ENCODE data around the gene MAP2K5. TPM values are rescaled to one million over a fixed set of nuclear protein-coding genes. Genes with fewer than 3 reads are reported as not detected.

MAP2K5 gene
- total RNA-seq, 1 experiment from 2014 or later: 13.6 TPM

DNA sequence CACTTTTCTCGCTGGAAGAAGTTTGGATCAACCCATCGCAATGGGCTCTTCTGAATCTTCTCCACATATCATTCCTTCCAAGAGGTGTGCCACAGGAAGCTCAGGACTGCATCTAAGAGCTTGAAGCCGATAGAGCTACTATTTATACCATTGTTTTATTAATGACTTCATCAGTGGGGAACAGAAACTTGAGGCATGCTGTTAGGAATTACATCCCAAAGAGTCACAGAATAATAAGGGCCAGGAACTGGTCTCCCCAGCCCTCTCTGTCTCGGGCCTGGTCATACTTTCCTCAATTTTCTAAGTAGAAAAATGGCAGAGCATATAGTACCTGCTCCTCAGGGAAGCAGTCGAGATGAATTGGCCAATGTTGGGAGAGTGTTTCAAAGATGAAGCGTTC lies 38.4 kb upstream of the MAP2K5 start (continued):
- TF ChIP-seq, protein P1, sequence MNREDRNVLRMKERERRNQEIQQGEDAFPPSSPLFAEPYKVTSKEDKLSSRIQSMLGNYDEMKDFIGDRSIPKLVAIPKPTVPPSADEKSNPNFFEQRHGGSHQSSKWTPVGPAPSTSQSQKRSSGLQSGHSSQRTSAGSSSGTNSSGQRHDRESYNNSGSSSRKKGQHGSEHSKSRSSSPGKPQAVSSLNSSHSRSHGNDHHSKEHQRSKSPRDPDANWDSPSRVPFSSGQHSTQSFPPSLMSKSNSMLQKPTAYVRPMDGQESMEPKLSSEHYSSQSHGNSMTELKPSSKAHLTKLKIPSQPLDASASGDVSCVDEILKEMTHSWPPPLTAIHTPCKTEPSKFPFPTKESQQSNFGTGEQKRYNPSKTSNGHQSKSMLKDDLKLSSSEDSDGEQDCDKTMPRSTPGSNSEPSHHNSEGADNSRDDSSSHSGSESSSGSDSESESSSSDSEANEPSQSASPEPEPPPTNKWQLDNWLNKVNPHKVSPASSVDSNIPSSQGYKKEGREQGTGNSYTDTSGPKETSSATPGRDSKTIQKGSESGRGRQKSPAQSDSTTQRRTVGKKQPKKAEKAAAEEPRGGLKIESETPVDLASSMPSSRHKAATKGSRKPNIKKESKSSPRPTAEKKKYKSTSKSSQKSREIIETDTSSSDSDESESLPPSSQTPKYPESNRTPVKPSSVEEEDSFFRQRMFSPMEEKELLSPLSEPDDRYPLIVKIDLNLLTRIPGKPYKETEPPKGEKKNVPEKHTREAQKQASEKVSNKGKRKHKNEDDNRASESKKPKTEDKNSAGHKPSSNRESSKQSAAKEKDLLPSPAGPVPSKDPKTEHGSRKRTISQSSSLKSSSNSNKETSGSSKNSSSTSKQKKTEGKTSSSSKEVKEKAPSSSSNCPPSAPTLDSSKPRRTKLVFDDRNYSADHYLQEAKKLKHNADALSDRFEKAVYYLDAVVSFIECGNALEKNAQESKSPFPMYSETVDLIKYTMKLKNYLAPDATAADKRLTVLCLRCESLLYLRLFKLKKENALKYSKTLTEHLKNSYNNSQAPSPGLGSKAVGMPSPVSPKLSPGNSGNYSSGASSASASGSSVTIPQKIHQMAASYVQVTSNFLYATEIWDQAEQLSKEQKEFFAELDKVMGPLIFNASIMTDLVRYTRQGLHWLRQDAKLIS (CRISPR knock-in tag; IDR thresholded peaks at IDR 0.05; ENCODE audit: borderline replicate concordance): no peak
- TF ChIP-seq ETV6 (CRISPR knock-in tag; IDR thresholded peaks at IDR 0.05): no peak

DNA sequence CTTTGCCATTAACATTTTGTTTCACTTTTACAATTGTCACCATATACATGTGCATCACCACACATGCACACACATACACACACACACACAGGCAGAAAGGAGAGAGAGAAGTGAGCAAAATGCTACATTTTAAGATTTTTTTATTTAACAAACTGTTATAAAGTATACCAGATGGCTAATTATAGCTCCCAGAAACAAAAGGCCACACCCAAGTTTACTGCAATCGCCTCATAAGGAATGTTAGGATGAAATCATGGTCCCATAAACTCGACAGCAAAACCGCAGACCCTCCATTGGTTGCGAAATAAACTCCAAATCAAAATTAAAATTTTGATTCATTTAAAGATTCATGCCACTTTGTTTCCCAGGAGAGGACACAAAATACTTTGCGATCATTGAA lies 37.7 kb upstream of the MAP2K5 start:
- Mint-ChIP-seq H3K27me3 (ENCODE audit: low read depth) (no peaks in the 10 kb centered on the region), H3K36me3 (no peaks in the 10 kb centered on the region), H3K4me1 (peaks cover 19% of the 10 kb centered on the region), H3K9me3 (no peaks in the 10 kb centered on the region), H3K27ac (no peak overlapping the region), H3K4me3 (no peak overlapping the region)
- ChIA-PET POLR2A (no interaction called here), CTCF (no interaction called here)
- ATAC-seq (no peak), DNase-seq (ENCODE audit: low spot score) (no peak)
- TF ChIP-seq NFATC4 (CRISPR knock-in tag; IDR thresholded peaks at IDR 0.05): no peak
- TF ChIP-seq ZNF416 (CRISPR knock-in tag; IDR thresholded peaks at IDR 0.05): no peak
- TF ChIP-seq, protein P2, sequence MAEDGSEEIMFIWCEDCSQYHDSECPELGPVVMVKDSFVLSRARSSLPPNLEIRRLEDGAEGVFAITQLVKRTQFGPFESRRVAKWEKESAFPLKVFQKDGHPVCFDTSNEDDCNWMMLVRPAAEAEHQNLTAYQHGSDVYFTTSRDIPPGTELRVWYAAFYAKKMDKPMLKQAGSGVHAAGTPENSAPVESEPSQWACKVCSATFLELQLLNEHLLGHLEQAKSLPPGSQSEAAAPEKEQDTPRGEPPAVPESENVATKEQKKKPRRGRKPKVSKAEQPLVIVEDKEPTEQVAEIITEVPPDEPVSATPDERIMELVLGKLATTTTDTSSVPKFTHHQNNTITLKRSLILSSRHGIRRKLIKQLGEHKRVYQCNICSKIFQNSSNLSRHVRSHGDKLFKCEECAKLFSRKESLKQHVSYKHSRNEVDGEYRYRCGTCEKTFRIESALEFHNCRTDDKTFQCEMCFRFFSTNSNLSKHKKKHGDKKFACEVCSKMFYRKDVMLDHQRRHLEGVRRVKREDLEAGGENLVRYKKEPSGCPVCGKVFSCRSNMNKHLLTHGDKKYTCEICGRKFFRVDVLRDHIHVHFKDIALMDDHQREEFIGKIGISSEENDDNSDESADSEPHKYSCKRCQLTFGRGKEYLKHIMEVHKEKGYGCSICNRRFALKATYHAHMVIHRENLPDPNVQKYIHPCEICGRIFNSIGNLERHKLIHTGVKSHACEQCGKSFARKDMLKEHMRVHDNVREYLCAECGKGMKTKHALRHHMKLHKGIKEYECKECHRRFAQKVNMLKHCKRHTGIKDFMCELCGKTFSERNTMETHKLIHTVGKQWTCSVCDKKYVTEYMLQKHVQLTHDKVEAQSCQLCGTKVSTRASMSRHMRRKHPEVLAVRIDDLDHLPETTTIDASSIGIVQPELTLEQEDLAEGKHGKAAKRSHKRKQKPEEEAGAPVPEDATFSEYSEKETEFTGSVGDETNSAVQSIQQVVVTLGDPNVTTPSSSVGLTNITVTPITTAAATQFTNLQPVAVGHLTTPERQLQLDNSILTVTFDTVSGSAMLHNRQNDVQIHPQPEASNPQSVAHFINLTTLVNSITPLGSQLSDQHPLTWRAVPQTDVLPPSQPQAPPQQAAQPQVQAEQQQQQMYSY (CRISPR knock-in tag; IDR thresholded peaks at IDR 0.05): no peak
- TF ChIP-seq, protein P3, sequence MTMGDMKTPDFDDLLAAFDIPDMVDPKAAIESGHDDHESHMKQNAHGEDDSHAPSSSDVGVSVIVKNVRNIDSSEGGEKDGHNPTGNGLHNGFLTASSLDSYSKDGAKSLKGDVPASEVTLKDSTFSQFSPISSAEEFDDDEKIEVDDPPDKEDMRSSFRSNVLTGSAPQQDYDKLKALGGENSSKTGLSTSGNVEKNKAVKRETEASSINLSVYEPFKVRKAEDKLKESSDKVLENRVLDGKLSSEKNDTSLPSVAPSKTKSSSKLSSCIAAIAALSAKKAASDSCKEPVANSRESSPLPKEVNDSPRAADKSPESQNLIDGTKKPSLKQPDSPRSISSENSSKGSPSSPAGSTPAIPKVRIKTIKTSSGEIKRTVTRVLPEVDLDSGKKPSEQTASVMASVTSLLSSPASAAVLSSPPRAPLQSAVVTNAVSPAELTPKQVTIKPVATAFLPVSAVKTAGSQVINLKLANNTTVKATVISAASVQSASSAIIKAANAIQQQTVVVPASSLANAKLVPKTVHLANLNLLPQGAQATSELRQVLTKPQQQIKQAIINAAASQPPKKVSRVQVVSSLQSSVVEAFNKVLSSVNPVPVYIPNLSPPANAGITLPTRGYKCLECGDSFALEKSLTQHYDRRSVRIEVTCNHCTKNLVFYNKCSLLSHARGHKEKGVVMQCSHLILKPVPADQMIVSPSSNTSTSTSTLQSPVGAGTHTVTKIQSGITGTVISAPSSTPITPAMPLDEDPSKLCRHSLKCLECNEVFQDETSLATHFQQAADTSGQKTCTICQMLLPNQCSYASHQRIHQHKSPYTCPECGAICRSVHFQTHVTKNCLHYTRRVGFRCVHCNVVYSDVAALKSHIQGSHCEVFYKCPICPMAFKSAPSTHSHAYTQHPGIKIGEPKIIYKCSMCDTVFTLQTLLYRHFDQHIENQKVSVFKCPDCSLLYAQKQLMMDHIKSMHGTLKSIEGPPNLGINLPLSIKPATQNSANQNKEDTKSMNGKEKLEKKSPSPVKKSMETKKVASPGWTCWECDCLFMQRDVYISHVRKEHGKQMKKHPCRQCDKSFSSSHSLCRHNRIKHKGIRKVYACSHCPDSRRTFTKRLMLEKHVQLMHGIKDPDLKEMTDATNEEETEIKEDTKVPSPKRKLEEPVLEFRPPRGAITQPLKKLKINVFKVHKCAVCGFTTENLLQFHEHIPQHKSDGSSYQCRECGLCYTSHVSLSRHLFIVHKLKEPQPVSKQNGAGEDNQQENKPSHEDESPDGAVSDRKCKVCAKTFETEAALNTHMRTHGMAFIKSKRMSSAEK (CRISPR knock-in tag; IDR thresholded peaks at IDR 0.05; ENCODE audit: borderline replicate concordance): no peak
- TF ChIP-seq, protein P4, sequence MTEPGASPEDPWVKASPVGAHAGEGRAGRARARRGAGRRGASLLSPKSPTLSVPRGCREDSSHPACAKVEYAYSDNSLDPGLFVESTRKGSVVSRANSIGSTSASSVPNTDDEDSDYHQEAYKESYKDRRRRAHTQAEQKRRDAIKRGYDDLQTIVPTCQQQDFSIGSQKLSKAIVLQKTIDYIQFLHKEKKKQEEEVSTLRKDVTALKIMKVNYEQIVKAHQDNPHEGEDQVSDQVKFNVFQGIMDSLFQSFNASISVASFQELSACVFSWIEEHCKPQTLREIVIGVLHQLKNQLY (CRISPR knock-in tag; IDR thresholded peaks at IDR 0.05): no peak
- TF ChIP-seq ZNF671 (CRISPR knock-in tag; IDR thresholded peaks at IDR 0.05): no peak
- TF ChIP-seq, protein P5, sequence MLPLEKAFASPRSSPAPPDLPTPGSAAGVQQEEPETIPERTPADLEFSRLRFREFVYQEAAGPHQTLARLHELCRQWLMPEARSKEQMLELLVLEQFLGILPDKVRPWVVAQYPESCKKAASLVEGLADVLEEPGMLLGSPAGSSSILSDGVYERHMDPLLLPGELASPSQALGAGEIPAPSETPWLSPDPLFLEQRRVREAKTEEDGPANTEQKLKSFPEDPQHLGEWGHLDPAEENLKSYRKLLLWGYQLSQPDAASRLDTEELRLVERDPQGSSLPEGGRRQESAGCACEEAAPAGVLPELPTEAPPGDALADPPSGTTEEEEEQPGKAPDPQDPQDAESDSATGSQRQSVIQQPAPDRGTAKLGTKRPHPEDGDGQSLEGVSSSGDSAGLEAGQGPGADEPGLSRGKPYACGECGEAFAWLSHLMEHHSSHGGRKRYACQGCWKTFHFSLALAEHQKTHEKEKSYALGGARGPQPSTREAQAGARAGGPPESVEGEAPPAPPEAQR (CRISPR knock-in tag; IDR thresholded peaks at IDR 0.05): no peak
- no peak for TF ChIP-seq CREM (CRISPR knock-in tag; IDR thresholded peaks at IDR 0.05)
- no peak for TF ChIP-seq ZNF423 (CRISPR knock-in tag; IDR thresholded peaks at IDR 0.05)
- no peak for TF ChIP-seq SP1 (CRISPR knock-in tag; conservative IDR thresholded peaks at IDR 0.05)
- no peak for TF ChIP-seq FOXJ3 (CRISPR knock-in tag; IDR thresholded peaks at IDR 0.05; ENCODE audit: borderline replicate concordance)
- no peak for TF ChIP-seq ZNF396 (CRISPR knock-in tag; IDR thresholded peaks at IDR 0.05; ENCODE audit: borderline replicate concordance)
- TF ChIP-seq, protein P6, sequence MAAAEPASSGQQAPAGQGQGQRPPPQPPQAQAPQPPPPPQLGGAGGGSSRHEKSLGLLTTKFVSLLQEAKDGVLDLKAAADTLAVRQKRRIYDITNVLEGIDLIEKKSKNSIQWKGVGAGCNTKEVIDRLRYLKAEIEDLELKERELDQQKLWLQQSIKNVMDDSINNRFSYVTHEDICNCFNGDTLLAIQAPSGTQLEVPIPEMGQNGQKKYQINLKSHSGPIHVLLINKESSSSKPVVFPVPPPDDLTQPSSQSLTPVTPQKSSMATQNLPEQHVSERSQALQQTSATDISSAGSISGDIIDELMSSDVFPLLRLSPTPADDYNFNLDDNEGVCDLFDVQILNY (CRISPR knock-in tag; IDR thresholded peaks at IDR 0.05): no peak
- no peak for TF ChIP-seq SOX15 (CRISPR knock-in tag; IDR thresholded peaks at IDR 0.05)
- TF ChIP-seq TEAD1 (CRISPR knock-in tag; IDR thresholded peaks at IDR 0.05): no peak
- TF ChIP-seq, protein P7, sequence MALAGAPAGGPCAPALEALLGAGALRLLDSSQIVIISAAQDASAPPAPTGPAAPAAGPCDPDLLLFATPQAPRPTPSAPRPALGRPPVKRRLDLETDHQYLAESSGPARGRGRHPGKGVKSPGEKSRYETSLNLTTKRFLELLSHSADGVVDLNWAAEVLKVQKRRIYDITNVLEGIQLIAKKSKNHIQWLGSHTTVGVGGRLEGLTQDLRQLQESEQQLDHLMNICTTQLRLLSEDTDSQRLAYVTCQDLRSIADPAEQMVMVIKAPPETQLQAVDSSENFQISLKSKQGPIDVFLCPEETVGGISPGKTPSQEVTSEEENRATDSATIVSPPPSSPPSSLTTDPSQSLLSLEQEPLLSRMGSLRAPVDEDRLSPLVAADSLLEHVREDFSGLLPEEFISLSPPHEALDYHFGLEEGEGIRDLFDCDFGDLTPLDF (CRISPR knock-in tag; IDR thresholded peaks at IDR 0.05): no peak
- TF ChIP-seq, protein P8, sequence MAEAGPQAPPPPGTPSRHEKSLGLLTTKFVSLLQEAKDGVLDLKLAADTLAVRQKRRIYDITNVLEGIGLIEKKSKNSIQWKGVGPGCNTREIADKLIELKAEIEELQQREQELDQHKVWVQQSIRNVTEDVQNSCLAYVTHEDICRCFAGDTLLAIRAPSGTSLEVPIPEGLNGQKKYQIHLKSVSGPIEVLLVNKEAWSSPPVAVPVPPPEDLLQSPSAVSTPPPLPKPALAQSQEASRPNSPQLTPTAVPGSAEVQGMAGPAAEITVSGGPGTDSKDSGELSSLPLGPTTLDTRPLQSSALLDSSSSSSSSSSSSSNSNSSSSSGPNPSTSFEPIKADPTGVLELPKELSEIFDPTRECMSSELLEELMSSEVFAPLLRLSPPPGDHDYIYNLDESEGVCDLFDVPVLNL (CRISPR knock-in tag; IDR thresholded peaks at IDR 0.05; ENCODE audit: borderline replicate concordance, low read depth): no peak

Measured in WTC11 (cell line).